GM12878 (cell line): ENCODE data around the gene ZGLP1. TPM values are rescaled to one million over a fixed set of nuclear protein-coding genes. Genes with fewer than 3 reads are reported as not detected.

Experiments
- BHLHE40 ChIP-seq, 2 experiments: fragments of 450-650 bp in 1 of 2; IDR thresholded peaks; 2 replicates each; pipeline ENCODE4 v1.6.1; 2011 to 2017; ENCODE audit warnings: low read depth in 2 of 2, borderline replicate concordance in 1 of 2, improper control_type of control experiment in 1 of 2, low read length in 1 of 2, mild to moderate bottlenecking in 1 of 2
- BRCA1 ChIP-seq: IDR thresholded peaks from 2 replicates; pipeline ENCODE4 v1.6.1; 2011; ENCODE audit warnings: low read depth, low read length, improper control_type of control experiment
- CBFB ChIP-seq: IDR thresholded peaks from 2 replicates; pipeline ENCODE4 v1.6.1; 2016; ENCODE audit warnings: antibody characterized with exemption, low read depth
- CREB1 ChIP-seq: IDR thresholded peaks from 2 replicates; pipeline ENCODE4 v1.6.1; 2012; ENCODE audit warnings: low read depth, mild to moderate bottlenecking, inconsistent platforms
- GABPA ChIP-seq: IDR thresholded peaks from 2 replicates; pipeline ENCODE4 v1.6.1; 2014; ENCODE audit warnings: antibody characterized with exemption, low read depth, mild to moderate bottlenecking, inconsistent platforms
- HDGF ChIP-seq: fragments of 450-650 bp; IDR thresholded peaks from 2 replicates; pipeline ENCODE4 v1.6.1; 2016; ENCODE audit warnings: antibody characterized with exemption
- MAX ChIP-seq: IDR thresholded peaks from 2 replicates; pipeline ENCODE4 v1.6.1; 2012; ENCODE audit warnings: low read depth, low read length, improper control_type of control experiment
- MTA2 ChIP-seq: fragments of 450-650 bp; IDR thresholded peaks from 2 replicates; pipeline ENCODE4 v1.6.1; 2016; ENCODE audit warnings: low read depth, mild to moderate bottlenecking, moderate library complexity
- MYC ChIP-seq: IDR thresholded peaks from 2 replicates; pipeline ENCODE4 v1.6.1; 2011; ENCODE audit warnings: mild to moderate bottlenecking, low read length, moderate library complexity, inconsistent platforms; ENCODE audit not compliant: insufficient read depth, insufficient replicate concordance, insufficient read length, severe bottlenecking
- NR2C2 ChIP-seq: IDR thresholded peaks from 2 replicates; pipeline ENCODE4 v1.6.1; 2011; ENCODE audit warnings: borderline replicate concordance, low read depth; ENCODE audit not compliant: control insufficient read depth, insufficient read length
- NR2F1 ChIP-seq: fragments of 450-650 bp; conservative IDR thresholded peaks from 2 replicates; pipeline ENCODE4 v1.6.1; 2017; ENCODE audit warnings: mild to moderate bottlenecking
- POLR2AphosphoS2 ChIP-seq: IDR thresholded peaks from 2 replicates; pipeline ENCODE4 v1.6.1; 2011; ENCODE audit warnings: low read depth, mild to moderate bottlenecking, low read length, improper control_type of control experiment, moderate library complexity
- RUNX3 ChIP-seq: IDR thresholded peaks from 2 replicates; pipeline ENCODE4 v1.6.1; 2012; ENCODE audit warnings: low read length, inconsistent platforms
- SMC3 ChIP-seq: IDR thresholded peaks from 2 replicates; pipeline ENCODE4 v1.6.1; 2011; ENCODE audit warnings: low read length, improper control_type of control experiment, borderline replicate concordance
- STAT1 ChIP-seq: fragments of 450-650 bp; conservative IDR thresholded peaks from 2 replicates; pipeline ENCODE4 v1.6.1; 2014; ENCODE audit warnings: antibody characterized with exemption, mild to moderate bottlenecking
- WRNIP1 ChIP-seq: IDR thresholded peaks from 2 replicates; pipeline ENCODE4 v1.6.1; 2011; ENCODE audit warnings: low read depth, low read length, improper control_type of control experiment, borderline replicate concordance
- ZNF217 ChIP-seq: fragments of 450-650 bp; IDR thresholded peaks from 2 replicates; pipeline ENCODE4 v1.6.1; 2017; ENCODE audit warnings: antibody characterized with exemption, mild to moderate bottlenecking
- ZNF622 ChIP-seq: fragments of 450-650 bp; IDR thresholded peaks from 2 replicates; pipeline ENCODE4 v1.6.1; 2017; ENCODE audit warnings: mild to moderate bottlenecking, inconsistent platforms
- polyA plus RNA-seq, 11 experiments: library from polyadenylated mRNA; depleted of rRNA in 4 of 11; unstranded in 6 of 11; stranded (reverse) in 5 of 11; fragments of >200 nt; fragmentation: Nextera tagmentation in 4 of 11; fragmentation: Illumina TruSeq in 1 of 11; extraction: Ambion mirVana in 4 of 11; extraction: Trizol in 1 of 11; gene quantifications; 1 replicate in 1 of 11; 2 replicates in 10 of 11; pipeline versions ENCODE4 v1.2.1 to v1.2.3, GENCODE V29; 2011 to 2016; ENCODE audit warnings: inconsistent platforms in 2 of 11, missing spikeins in 2 of 11, low read depth in 1 of 11
- total RNA-seq, 4 experiments: library from RNA; depleted of rRNA in 3 of 4; stranded (reverse); fragments of >200 nt in 3 of 4; fragmentation: Illumina TruSeq in 1 of 4; extraction: Trizol in 1 of 4; gene quantifications; 2 replicates each; pipeline versions ENCODE4 v1.2.1 to v1.2.3, GENCODE V29; 2013 to 2021
- TF ChIP-seq, protein P1 (sequence below): fragments of 450-650 bp; formaldehyde crosslinking; IDR thresholded peaks from 2 replicates; pipeline ENCODE4 v1.4.0; 2022; ENCODE audit warnings: mild to moderate bottlenecking, moderate library complexity
- TF ChIP-seq, protein P2 (sequence below): IDR thresholded peaks from 2 replicates; pipeline ENCODE4 v1.6.1; 2012; ENCODE audit warnings: mild to moderate bottlenecking, low read depth, low read length
- TF ChIP-seq, protein P3 (sequence below): IDR thresholded peaks from 2 replicates; pipeline ENCODE4 v1.6.1; 2011; ENCODE audit warnings: borderline replicate concordance, low read depth, mild to moderate bottlenecking, moderate library complexity, low read length; ENCODE audit not compliant: insufficient read depth, poor library complexity, severe bottlenecking

Gene ZGLP1
- total and polyA plus RNA-seq, 10 of the 15 experiments (the other 5 are each of a cell fraction or from before 2014, with no cell fraction given) = 0.29 to 5.6 (median 1.3) TPM

DNA sequence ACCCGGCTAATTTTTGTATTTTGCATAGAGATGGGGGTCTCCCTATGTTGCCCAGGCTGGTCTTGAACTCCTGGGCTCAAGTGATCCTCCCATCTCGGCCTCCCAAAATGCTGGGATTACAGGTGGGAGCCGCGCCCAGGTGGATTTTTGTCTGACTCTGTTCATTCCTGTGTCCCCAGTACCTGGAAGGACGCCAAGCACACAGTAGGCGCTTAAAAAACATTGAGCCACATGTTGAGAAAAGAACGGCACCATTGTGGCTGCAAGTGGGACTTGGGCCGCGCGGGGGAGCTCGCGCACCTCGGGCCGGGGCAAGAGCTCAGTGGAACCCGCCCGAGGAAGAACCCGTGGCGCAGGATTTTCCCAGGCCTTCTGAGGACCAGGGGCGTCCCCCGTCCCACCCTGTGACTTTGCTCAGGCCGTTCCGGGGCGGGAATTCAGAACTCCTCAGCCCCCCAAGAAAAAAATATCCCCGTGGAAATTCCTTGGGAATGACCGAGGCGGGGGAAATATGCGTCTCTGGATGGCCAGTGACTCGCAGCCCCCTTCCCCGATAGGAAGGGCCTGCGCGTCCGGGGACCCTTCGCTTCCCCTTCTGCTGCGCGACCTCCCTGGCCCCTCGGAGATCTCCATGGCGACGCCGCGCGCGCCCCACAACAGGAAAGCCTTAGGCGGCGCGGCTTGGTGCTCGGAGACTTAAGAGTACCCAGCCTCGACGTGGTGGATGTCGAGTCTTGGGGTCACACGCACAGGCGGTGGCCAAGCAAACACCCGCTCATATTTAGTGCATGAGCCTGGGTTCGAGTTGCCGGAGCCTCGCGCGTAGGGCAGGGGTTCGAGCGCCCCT lies 40.1 kb downstream of the ZGLP1 start (continued):
- TF ChIP-seq BRCA1 (no peak), SMC3 (peak; percentile 96), WRNIP1 (peak; percentile 39; the same call in 1 of the 2 replicates), STAT1 (no peak), CBFB (0 out of 2 replicates have a peak, but pooled peaks have one; percentile 19), CREB1 (0 out of 2 replicates have a peak, but pooled peaks have one; percentile 16), MAX (no peak; the same call in 1 of the 2 replicates), BHLHE40 (IDR thresholded peaks at IDR 0.05; ENCODE audit: borderline replicate concordance in 1 of 2, low read depth in 2 of 2, low read length in 1 of 2) (peak; percentile 43 to 53; a peak in 1 of 4 replicates), NR2F1 (peak; percentile 47), HDGF (0 out of 2 replicates have a peak, but pooled peaks have one; percentile 22), POLR2AphosphoS2 (no peak), ZNF622 (no peak), MTA2 (peak; percentile 42; the same call in 1 of the 2 replicates), MYC (peak; percentile 31), NR2C2 (no peak), ZNF217 (peak; percentile 98), RUNX3 (peak; percentile 75), GABPA (no peak)
- TF ChIP-seq, protein P1, sequence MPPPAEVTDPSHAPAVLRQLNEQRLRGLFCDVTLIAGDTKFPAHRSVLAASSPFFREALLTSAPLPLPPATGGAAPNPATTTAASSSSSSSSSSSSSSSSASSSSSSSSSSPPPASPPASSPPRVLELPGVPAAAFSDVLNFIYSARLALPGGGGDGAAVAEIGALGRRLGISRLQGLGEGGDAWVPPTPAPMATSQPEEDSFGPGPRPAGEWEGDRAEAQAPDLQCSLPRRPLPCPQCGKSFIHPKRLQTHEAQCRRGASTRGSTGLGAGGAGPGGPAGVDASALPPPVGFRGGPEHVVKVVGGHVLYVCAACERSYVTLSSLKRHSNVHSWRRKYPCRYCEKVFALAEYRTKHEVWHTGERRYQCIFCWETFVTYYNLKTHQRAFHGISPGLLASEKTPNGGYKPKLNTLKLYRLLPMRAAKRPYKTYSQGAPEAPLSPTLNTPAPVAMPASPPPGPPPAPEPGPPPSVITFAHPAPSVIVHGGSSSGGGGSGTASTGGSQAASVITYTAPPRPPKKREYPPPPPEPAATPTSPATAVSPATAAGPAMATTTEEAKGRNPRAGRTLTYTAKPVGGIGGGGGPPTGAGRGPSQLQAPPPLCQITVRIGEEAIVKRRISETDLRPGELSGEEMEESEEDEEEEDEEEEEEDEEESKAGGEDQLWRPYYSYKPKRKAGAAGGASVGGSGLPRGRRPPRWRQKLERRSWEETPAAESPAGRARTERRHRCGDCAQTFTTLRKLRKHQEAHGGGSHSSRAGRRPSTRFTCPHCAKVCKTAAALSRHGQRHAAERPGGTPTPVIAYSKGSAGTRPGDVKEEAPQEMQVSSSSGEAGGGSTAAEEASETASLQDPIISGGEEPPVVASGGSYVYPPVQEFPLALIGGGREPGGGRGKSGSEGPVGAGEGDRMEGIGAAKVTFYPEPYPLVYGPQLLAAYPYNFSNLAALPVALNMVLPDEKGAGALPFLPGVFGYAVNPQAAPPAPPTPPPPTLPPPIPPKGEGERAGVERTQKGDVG = no peak
- TF ChIP-seq, protein P2, sequence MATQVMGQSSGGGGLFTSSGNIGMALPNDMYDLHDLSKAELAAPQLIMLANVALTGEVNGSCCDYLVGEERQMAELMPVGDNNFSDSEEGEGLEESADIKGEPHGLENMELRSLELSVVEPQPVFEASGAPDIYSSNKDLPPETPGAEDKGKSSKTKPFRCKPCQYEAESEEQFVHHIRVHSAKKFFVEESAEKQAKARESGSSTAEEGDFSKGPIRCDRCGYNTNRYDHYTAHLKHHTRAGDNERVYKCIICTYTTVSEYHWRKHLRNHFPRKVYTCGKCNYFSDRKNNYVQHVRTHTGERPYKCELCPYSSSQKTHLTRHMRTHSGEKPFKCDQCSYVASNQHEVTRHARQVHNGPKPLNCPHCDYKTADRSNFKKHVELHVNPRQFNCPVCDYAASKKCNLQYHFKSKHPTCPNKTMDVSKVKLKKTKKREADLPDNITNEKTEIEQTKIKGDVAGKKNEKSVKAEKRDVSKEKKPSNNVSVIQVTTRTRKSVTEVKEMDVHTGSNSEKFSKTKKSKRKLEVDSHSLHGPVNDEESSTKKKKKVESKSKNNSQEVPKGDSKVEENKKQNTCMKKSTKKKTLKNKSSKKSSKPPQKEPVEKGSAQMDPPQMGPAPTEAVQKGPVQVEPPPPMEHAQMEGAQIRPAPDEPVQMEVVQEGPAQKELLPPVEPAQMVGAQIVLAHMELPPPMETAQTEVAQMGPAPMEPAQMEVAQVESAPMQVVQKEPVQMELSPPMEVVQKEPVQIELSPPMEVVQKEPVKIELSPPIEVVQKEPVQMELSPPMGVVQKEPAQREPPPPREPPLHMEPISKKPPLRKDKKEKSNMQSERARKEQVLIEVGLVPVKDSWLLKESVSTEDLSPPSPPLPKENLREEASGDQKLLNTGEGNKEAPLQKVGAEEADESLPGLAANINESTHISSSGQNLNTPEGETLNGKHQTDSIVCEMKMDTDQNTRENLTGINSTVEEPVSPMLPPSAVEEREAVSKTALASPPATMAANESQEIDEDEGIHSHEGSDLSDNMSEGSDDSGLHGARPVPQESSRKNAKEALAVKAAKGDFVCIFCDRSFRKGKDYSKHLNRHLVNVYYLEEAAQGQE = no peak
- TF ChIP-seq, protein P3, sequence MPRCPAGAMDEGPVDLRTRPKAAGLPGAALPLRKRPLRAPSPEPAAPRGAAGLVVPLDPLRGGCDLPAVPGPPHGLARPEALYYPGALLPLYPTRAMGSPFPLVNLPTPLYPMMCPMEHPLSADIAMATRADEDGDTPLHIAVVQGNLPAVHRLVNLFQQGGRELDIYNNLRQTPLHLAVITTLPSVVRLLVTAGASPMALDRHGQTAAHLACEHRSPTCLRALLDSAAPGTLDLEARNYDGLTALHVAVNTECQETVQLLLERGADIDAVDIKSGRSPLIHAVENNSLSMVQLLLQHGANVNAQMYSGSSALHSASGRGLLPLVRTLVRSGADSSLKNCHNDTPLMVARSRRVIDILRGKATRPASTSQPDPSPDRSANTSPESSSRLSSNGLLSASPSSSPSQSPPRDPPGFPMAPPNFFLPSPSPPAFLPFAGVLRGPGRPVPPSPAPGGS = peak; percentile 15
